Mucosa of rectum (tissue), 2 donors: Measurements from ENCODE around the gene CRYBB2.
"Not testable (repeated sequence)": the region's sequence is repeated elsewhere in the genome, so short reads cannot be mapped to it uniquely, and the experiment has no call there.

ENCODE experiments used
- H3K27ac ChIP-seq, 2 donors: one replicate each; pipeline ENCODE4 v1.7.0; 2013; ENCODE audit warnings: inconsistent platforms in 2 of 2, low read depth in 2 of 2, low read length in 2 of 2
- H3K27me3 ChIP-seq, 2 donors: one replicate each; pipeline ENCODE4 v1.7.0; 2013; ENCODE audit warnings: low read length in 2 of 2; ENCODE audit not compliant: control insufficient read depth in 2 of 2, insufficient read depth in 2 of 2
- H3K36me3 ChIP-seq, 2 donors: one replicate each; pipeline ENCODE4 v1.7.0; 2013; ENCODE audit warnings: low read length in 2 of 2; ENCODE audit not compliant: control insufficient read depth in 2 of 2, insufficient read depth in 2 of 2
- H3K4me1 ChIP-seq, 2 donors: one replicate each; pipeline ENCODE4 v1.7.0; 2013; ENCODE audit warnings: low read length in 2 of 2, mild to moderate bottlenecking in 1 of 2; ENCODE audit not compliant: control insufficient read depth in 2 of 2, insufficient read depth in 2 of 2
- H3K4me3 ChIP-seq, 2 donors: one replicate each; pipeline ENCODE4 v1.7.0; 2013; ENCODE audit warnings: low read length in 2 of 2
- H3K9ac ChIP-seq, 2 donors: one replicate each; pipeline ENCODE4 v1.7.0; 2013; ENCODE audit warnings: low read length in 2 of 2, low read depth in 1 of 2, mild to moderate bottlenecking in 1 of 2
- H3K9me3 ChIP-seq, 2 donors: one replicate each; pipeline ENCODE4 v1.7.0; 2013; ENCODE audit warnings: low read length in 2 of 2; ENCODE audit not compliant: control insufficient read depth in 2 of 2
- donor health status: healthy.
- donor health status: Normal muscosa, but diverticular disease.

Gene CRYBB2, protein sequence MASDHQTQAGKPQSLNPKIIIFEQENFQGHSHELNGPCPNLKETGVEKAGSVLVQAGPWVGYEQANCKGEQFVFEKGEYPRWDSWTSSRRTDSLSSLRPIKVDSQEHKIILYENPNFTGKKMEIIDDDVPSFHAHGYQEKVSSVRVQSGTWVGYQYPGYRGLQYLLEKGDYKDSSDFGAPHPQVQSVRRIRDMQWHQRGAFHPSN

DNA sequence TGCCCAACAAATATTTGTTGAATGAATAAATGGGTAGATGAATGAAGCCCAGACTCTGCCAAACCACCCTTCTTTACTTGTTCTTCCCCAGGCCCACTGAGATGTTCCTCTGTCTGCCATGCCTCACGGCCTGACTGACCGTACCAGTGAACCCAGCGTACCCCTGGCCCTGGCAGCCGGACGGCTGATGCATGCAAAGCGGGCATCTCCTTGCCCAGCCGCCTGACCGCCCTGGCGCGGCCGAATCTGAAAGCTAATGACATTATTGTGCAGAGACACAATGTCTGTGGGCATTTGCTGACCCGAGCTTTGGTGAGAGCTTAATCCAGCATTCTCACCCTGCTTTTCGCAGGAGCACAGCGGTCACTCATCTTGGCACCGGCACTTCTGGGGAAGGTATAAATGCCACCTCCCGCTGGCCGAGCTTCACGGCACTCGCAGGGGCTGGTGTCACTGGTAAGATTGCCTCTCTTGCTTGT, at the start of gene CRYBB2:
Gene CRYBB2 (plus strand): TSS at position 429 of the 479 bp plus-strand sequence. CDS start 1,791 bp downstream, outside the sequence.
- Histone ChIP-seq H3K9me3 (no peaks in the 10 kb centered on the region), H3K9ac (no peak within 1 kb of the TSS), H3K27me3 (peaks cover 0 to 5% of the 10 kb centered on the region in 2 donors), H3K4me1 (no peaks in the 10 kb centered on the region), H3K27ac (no peak within 1 kb of the TSS), H3K4me3 (no peak within 1 kb of the TSS), H3K36me3 (no peaks in the 10 kb centered on the region)

DNA sequence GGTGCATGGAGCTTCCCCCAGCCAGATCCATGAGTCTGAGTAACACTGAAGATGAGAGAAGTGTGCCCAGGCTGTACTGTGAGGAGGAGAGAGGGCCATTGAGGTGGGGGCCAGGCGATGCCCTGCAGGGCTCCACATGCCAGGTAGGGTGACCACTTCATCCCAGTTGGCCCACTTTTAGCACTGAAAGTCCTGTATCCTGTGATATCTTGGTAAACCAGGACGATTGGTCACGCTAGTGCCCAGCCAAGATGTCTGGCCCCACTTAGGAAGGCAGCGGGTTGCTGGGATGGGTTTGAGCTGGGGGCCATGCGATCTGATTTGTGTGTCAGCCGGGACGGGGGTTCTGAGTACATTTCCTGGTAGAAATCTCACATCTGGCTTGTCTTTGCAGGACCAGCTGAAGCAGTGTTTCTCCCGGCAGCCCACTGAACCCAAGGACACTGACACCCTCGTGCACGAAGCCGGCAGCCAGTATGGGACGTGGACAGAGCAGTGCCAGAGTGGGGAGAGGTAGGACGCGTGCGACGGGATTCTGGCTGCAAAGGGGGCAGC, 48.9 kb upstream of the CRYBB2 start:
- Histone ChIP-seq H3K36me3 (peaks cover 16 to 31% of the 10 kb centered on the region in 2 donors), H3K9ac (no peak overlapping the region), H3K4me1 (no peaks in the 10 kb centered on the region), H3K27me3 (no peaks in the 10 kb centered on the region), H3K27ac (no peak overlapping the region), H3K4me3 (no peak overlapping the region), H3K9me3 (no peaks in the 10 kb centered on the region)

DNA sequence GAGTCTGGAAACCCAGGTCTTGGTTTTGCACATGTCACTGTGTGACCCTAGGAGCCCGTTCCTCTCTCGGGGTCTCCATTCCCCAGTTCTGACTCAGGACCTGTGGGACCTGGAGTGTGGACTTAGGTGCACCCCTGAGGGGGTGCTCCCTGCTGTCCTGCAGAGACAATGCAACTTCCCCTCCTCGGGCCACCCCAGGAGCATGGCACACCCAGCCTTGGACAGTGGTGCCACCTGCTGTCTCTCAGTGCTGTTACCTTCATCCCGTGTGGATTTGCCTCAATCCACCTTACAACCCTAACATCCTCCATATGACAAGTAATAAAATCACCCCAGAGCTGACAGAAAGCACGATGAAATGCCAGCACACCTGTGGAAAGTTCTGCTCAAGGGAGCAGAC, 47.3 kb upstream of the CRYBB2 start:
- no peaks in the 10 kb centered on the region for H3K9me3 ChIP-seq
- H3K36me3 ChIP-seq: peaks cover 29 to 46% of the 10 kb centered on the region in 2 donors
- no peak overlapping the region for H3K9ac ChIP-seq
- no peak overlapping the region for H3K4me3 ChIP-seq
- H3K27me3 ChIP-seq: no peaks in the 10 kb centered on the region
- no peaks in the 10 kb centered on the region for H3K4me1 ChIP-seq
- no peak overlapping the region for H3K27ac ChIP-seq

DNA sequence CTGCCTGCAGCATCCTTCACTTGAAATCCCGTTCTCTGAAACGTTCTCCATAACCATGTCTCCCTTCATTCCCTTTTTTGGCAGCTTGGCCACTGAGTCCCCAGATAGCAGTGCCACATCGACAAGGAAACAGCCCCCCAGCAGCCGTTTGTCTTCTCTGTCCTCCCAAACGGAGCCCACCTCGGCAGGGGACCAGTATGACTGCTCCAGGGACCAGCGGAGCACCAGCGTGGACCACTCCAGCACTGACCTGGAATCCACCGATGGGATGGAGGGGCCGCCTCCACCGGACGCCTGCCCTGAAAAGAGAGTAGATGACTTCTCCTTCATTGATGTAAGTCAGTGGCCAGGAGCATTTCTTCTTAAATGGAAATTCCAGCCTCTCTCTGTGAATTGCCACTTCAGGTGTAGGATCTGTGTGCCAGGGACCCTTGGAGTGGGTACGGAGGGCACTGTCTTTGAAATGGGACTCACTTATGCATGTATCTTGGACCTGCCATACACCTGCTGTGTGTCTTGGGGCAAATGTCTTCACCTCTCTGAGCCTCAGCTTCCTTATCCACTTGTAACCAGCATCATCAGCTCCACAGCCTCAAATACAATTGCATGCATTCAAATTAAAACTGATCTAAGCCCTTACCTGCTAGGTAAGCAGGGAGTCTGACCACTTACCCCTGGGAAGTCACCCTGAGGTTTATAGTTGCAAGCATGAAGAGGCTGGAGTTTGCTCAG, 45.1 kb upstream of the CRYBB2 start:
- H3K9ac ChIP-seq: no peak overlapping the region

DNA sequence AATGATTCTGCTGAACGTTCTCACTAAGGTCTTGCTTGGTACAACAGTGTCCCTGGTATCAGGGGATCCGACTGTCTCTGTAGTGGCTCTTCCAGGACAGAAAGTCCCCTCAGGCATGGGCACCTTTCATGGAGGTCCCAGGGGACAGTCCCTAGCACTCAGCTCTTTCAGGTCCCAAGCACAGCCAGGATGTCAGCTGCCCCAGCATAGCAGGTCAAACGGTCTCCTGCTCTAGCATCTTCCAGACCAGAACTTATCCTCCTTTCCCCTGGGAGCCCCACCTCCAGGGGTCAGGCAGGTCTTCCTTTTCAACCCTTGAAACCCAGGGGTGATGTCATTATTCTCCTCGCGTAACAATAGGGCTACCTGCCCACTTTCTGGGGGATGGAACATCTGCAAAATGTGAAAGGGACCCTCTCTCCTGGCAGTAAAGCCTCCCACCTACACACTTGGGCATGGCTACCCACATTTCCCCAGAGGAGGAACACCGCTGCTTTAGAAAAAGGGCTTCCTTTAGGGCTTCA, 44.5 kb upstream of the CRYBB2 start:
- Histone ChIP-seq H3K27ac (no peak overlapping the region), H3K4me3 (no peak overlapping the region), H3K27me3 (no peaks in the 10 kb centered on the region), H3K9me3 (no peaks in the 10 kb centered on the region), H3K36me3 (peaks cover 33 to 52% of the 10 kb centered on the region in 2 donors), H3K9ac (no peak overlapping the region), H3K4me1 (no peaks in the 10 kb centered on the region)

More for the DNA sequence above, 45.1 kb upstream of the CRYBB2 start:
- no peak overlapping the region for H3K4me3 ChIP-seq
- H3K27ac ChIP-seq: no peak overlapping the region
- no peaks in the 10 kb centered on the region for H3K9me3 ChIP-seq
- no peaks in the 10 kb centered on the region for H3K4me1 ChIP-seq
- peaks cover 33 to 52% of the 10 kb centered on the region in 2 donors for H3K36me3 ChIP-seq
- H3K27me3 ChIP-seq: no peaks in the 10 kb centered on the region

DNA sequence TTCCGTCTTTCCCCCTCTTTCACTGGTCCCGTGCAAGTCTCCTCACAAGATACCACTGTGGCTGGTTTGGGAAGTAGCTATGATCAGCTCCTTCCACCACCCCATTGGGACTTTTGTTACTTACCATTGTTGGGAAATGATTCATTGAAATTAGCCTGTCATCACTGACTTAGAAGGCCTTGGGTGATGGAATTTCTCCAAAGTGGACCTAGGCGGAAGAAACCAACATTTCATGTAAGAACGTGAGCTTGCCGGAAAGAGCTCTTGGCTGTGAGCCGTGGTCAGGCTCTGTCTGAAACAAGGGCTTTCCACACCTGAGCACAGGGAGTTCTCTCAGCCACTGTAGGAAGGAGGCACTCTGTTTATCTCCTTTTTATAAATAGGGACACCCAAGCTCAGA, 43.3 kb upstream of the CRYBB2 start:
- no peaks in the 10 kb centered on the region for H3K27me3 ChIP-seq
- no peaks in the 10 kb centered on the region for H3K9me3 ChIP-seq
- no peak overlapping the region for H3K4me3 ChIP-seq
- H3K4me1 ChIP-seq: no peaks in the 10 kb centered on the region
- H3K27ac ChIP-seq: no peak overlapping the region
- peaks cover 34 to 52% of the 10 kb centered on the region in 2 donors for H3K36me3 ChIP-seq
- no peak overlapping the region for H3K9ac ChIP-seq

DNA sequence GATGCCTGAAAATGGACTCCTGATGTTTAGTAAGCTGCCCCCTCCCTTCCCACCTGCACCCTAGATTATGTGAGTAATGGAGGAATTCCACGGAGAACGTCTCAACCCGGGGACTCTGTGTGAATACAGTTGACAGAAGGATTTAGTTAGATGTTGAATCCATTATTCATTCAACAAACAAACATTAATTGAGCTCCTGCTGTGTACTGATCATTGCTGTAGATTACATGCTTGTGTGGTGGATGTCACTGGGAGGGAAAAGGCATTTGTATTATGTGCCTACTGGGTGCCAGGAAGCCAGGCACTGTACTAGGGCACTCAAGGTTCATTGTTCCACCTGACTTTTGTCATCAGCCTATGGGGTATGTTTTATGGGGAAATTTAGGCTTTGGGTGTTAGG, 42.6 kb upstream of the CRYBB2 start:
- no peak overlapping the region for H3K27ac ChIP-seq
- no peak overlapping the region for H3K9ac ChIP-seq
- no peaks in the 10 kb centered on the region for H3K27me3 ChIP-seq
- peaks cover 39 to 57% of the 10 kb centered on the region in 2 donors for H3K36me3 ChIP-seq
- H3K4me3 ChIP-seq: no peak overlapping the region
- H3K9me3 ChIP-seq: no peaks in the 10 kb centered on the region
- no peaks in the 10 kb centered on the region for H3K4me1 ChIP-seq

DNA sequence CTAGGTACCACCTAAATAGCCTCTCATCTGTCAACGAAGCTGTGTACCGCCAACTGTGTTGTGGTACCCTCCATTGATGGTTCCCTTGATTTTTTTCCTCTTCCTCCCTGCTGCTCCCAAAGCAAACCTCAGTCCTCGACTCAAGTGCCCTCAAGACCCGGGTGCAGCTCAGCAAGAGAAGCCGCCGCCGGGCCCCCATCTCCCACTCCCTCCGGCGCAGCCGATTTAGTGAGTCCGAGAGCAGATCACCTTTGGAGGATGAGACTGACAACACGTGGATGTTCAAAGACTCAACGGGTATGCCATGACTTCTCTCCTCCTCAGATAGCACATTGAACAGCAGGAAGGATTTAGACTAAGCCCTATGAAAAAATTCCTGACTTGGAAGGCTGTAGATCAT, 42.2 kb upstream of the CRYBB2 start:
- Histone ChIP-seq H3K36me3 (peaks cover 39 to 56% of the 10 kb centered on the region in 2 donors), H3K9me3 (no peaks in the 10 kb centered on the region), H3K27me3 (no peaks in the 10 kb centered on the region), H3K27ac (no peak overlapping the region), H3K9ac (no peak overlapping the region), H3K4me1 (no peaks in the 10 kb centered on the region), H3K4me3 (no peak overlapping the region)

DNA sequence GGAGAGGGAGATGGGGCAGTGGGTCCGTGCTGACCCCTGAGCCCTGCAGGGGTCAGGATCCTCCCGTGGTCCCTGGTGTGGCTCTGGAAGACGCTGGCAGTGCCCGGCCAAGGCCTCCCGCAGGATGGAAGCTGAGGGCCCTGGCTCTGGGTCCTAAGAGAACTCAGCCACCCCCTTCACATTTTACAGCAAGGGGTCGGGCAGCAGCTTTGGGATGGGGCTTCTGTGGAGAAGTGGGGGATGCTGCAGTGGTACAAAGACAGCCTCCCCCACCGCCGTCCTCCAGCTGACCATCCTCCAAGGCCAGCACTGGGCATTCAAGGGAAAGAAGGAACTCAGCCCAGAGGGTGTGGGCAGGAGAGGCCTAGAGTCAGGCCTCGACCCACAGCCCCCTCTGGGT, 41.5 kb upstream of the CRYBB2 start:
- Histone ChIP-seq H3K27me3 (no peaks in the 10 kb centered on the region), H3K9me3 (no peaks in the 10 kb centered on the region), H3K9ac (no peak overlapping the region), H3K36me3 (peaks cover 45 to 53% of the 10 kb centered on the region in 2 donors), H3K4me1 (no peaks in the 10 kb centered on the region), H3K27ac (no peak overlapping the region), H3K4me3 (no peak overlapping the region)

DNA sequence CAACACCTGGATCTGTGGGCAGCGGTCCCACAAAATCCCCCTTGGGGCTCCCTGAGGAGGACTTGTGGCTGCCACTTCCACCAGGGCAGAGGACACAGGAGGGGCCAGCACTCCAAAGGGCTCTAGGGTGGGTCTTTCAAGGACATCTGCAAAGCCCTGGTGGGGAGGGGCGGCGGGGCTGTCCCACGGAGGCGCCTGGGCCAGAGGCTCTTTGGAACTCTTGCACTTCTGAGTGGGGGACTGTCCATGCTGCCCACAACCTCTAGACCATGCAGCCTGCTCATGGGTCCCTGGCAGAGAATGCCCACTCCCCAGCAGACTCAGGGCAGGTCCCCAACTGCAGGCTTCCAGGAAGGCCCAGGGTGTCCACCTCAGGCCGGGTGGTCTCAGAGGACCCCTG, 41.1 kb upstream of the CRYBB2 start:
- not testable (repeated sequence) for H3K4me1 ChIP-seq, H3K4me3 ChIP-seq, H3K9ac ChIP-seq, H3K9me3 ChIP-seq, H3K27ac ChIP-seq, H3K27me3 ChIP-seq
- peaks cover 47 to 49% of the 10 kb centered on the region in 2 donors for H3K36me3 ChIP-seq
